Uterus (tissue), 2 donors: Measurements from ENCODE around the gene GAL3ST1.

Experiments
- POLR2A ChIP-seq, 2 donors: fragments of 450-650 bp; IDR thresholded peaks; one replicate each; pipeline ENCODE4 v1.6.1; 2016; ENCODE audit warnings: antibody characterized with exemption in 2 of 2, mild to moderate bottlenecking in 1 of 2, moderate library complexity in 1 of 2
- TF ChIP-seq, protein P1 (sequence below), 4 experiments: fragments of 200-600 bp in 2 of 4; fragments of 450-650 bp in 2 of 4; sonication (generic) in 2 of 4; IDR thresholded peaks; one replicate each; pipeline ENCODE4 v1.5.1; 2016 to 2019; ENCODE audit warnings: antibody characterized with exemption in 4 of 4, mild to moderate bottlenecking in 2 of 4, moderate library complexity in 1 of 4

DNA sequence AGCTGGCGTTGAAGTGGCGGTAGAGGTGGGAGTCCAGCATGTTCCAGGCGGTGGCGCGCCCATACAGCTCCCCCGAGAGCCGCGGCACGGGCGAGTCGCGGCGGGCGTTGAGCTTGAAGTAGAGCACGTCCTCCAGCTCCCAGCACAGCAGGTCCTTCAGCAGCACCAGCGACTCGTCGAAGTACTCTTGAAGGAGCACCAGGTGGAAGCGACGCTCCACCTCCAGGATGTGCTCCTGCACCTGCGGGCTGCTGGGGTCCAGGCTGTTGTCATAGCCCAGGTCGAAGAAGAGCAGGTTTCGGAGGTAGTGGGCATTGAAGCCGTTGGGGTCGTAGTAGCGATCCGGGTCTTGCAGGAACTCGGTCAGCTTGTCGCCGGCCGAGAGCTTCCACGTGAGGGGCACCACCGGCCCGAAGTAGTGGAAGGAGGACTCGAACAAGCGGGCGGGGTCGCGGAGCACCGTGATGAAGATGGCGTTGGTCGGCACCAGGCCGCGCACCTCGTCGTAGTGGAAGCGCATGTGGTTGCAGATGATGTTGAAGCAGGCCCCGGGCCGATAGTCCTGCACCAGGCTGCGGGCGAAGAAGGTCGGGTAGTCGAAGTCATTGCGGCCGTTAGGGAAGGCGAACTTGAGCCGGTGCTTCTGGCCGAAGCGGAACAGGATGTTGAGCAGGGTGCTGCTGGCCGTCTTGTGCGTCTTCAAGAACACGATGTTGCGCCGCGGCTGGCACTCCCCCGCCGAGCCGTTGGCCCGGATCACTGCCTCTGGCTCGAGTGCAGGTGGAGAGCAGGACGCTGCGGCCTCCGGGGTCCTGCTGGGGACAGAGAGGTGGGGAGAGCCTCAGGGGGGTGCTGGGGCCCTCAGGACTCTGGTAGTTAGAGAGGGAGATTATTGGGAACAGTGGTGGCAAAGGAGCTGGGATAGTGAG is 18.9 kb downstream of the GAL3ST1 start:
- TF ChIP-seq, protein P1, sequence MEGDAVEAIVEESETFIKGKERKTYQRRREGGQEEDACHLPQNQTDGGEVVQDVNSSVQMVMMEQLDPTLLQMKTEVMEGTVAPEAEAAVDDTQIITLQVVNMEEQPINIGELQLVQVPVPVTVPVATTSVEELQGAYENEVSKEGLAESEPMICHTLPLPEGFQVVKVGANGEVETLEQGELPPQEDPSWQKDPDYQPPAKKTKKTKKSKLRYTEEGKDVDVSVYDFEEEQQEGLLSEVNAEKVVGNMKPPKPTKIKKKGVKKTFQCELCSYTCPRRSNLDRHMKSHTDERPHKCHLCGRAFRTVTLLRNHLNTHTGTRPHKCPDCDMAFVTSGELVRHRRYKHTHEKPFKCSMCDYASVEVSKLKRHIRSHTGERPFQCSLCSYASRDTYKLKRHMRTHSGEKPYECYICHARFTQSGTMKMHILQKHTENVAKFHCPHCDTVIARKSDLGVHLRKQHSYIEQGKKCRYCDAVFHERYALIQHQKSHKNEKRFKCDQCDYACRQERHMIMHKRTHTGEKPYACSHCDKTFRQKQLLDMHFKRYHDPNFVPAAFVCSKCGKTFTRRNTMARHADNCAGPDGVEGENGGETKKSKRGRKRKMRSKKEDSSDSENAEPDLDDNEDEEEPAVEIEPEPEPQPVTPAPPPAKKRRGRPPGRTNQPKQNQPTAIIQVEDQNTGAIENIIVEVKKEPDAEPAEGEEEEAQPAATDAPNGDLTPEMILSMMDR (IDR thresholded peaks at IDR 0.05), result no peak
- no peak for TF ChIP-seq POLR2A (IDR thresholded peaks at IDR 0.05)
